SK-N-SH treated with all-trans-retinoic acid at 6 μM for 48 hours (cell line): ENCODE measurements around the gene HPGDS.

Source experiments
- ARNTL ChIP-seq: fragments of 450-650 bp; formaldehyde crosslinking; IDR thresholded peaks from 2 replicates; pipeline ENCODE4 v1.5.0; 2020; ENCODE audit warnings: low read depth, mild to moderate bottlenecking, moderate library complexity, borderline replicate concordance
- ZC3H10 ChIP-seq: fragments of 250-450 bp; sonication (Bioruptor Pico); IDR thresholded peaks from 2 replicates; pipeline ENCODE4 v1.5.1; 2021; ENCODE audit warnings: mild to moderate bottlenecking, moderate library complexity
- ZFP30 ChIP-seq: fragments of 450-650 bp; formaldehyde crosslinking; IDR thresholded peaks from 2 replicates; pipeline ENCODE4 v1.5.0; 2022; ENCODE audit warnings: mild to moderate bottlenecking, moderate library complexity

DNA sequence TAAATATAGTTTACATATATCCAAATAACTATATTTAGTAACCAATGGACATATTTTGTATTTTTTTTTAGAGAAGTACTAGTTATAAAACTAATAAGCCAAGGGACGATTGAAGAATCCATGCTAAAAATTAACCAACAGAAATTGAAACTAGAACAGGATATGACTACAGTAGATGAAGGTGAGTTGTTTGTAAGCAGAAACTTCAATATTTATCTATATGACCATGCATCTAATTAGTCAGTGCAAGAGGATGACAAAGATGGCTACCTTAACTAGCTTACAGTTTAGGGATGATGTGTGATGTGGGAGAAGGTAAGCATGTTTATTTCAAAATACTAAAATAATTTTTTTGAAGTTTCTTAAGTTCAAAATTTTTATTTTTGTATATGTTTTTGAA is 57.7 kb downstream of the HPGDS start:
- TF ChIP-seq ZC3H10 (CRISPR knock-in tag) (no peak), ARNTL (no peak), ZFP30 (CRISPR knock-in tag) (no peak)
